ENCODE measurements around the gene SETD1B.

DNA sequence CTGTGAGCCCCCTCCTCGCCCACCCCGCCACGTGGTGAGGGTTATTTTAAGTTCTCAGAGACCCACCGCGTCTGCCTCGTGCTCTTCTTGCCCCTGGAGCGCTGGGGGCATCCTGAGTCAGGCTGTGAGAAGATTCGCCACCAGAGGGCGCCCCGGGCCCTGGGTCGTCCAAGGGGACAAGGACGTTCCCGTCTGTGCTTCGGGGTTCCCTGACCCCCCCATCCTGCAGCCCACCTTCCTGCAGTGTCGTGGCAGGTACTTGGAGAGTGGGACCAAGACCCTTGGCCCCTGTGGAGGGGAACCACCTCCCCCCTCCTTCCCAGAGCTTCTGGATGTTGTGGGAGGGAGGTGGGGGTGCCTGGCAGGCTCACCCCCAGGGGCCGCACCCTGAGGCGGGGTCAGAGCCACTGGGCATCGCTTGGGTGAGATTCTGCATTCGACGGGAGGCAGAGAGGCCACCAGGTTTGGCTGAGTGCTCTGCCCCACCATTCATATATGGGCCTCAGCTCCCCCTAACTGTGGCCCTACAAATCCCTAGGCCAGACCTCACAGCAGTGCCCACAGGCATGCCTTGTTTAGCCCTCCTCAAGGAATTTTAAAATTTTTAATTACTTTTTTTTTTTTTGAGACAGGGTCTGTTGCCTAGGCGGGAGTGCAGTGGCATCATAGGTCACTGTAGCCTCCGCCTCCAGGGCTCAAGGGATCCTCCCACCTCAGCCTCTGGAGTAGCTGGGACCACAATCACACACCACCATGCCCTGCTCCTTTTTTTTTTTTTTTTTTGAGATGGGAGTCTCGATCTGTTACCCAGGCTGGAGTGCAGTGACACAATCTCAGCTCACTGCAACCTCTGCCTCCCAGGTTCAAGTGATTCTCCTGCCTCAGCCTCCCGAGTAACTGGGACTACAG, 27.4 kb upstream of the SETD1B start:
- TF ChIP-seq, protein P1, sequence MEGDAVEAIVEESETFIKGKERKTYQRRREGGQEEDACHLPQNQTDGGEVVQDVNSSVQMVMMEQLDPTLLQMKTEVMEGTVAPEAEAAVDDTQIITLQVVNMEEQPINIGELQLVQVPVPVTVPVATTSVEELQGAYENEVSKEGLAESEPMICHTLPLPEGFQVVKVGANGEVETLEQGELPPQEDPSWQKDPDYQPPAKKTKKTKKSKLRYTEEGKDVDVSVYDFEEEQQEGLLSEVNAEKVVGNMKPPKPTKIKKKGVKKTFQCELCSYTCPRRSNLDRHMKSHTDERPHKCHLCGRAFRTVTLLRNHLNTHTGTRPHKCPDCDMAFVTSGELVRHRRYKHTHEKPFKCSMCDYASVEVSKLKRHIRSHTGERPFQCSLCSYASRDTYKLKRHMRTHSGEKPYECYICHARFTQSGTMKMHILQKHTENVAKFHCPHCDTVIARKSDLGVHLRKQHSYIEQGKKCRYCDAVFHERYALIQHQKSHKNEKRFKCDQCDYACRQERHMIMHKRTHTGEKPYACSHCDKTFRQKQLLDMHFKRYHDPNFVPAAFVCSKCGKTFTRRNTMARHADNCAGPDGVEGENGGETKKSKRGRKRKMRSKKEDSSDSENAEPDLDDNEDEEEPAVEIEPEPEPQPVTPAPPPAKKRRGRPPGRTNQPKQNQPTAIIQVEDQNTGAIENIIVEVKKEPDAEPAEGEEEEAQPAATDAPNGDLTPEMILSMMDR (conservative IDR thresholded peaks at IDR 0.05 in 1 of 2, IDR thresholded peaks at IDR 0.05 in 1 of 2; ENCODE audit: low read depth in 1 of 2, low read length in 2 of 2), result peak; percentile 78
- no peak for TF ChIP-seq EZH2 (IDR thresholded peaks at IDR 0.05; ENCODE audit: low read length, missing control alignments)

Measured in fibroblast of lung (primary cell).